HepG2 (cell line): ENCODE data around the gene NYAP1. TPM values are rescaled to one million over a fixed set of nuclear protein-coding genes. Genes with fewer than 3 reads are reported as not detected.

Source experiments
- ATAC-seq: fragments of 200-7000 bp; cut with Tn5 transposase; 3 replicates; pipeline ENCODE4 v1.9.1; 2020; ENCODE audit warnings: mild to moderate bottlenecking, moderate library complexity
- Bru-seq: library from RNA; stranded (reverse); fragments of 400-500 nt; gene quantifications from one replicate; lab custom pipeline; 2021; lab: Mats Ljungman, UMichigan
- BruChase-seq, 2 experiments: library from RNA; stranded (reverse); fragments of 400-500 nt; gene quantifications; one replicate each; lab custom pipeline; 2021; lab: Mats Ljungman, UMichigan
- BruUV-seq: library from RNA; stranded (reverse); fragments of 400-500 nt; replicated peaks from 2 replicates; lab custom pipeline; 2021; lab: Mats Ljungman, UMichigan
- CTCF ChIA-PET: fragments of 300-600 bp; formaldehyde crosslinking; extraction: SDS; loops from one replicate; lab custom pipeline; 2021; ENCODE audit warnings: low total read pairs, inconsistent platforms, low intra/inter-chr PET ratio; lab: Yijun Ruan, JAX
- POLR2A ChIA-PET: fragments of 350-600 bp; sonication (Branson Sonifier 250); formaldehyde crosslinking; loops from one replicate; lab custom pipeline; 2020; ENCODE audit warnings: antibody characterized with exemption, inconsistent platforms; lab: Yijun Ruan, JAX
- DNase-seq: peaks from one replicate; pipeline ENCODE4 v3.0.0-alpha.2; 2015; ENCODE audit warnings: low spot score
- FAIRE-seq: peaks from 3 replicates; lab custom pipeline; 2011; peaks lifted over from hg19 to GRCh38; lab: Jason Lieb, UNC
- H2AFZ ChIP-seq: one replicate; pipeline ENCODE4 v1.6.1; 2011; ENCODE audit warnings: low read length, inconsistent platforms
- H3K27ac ChIP-seq: fragments of 300-600 bp; 3 replicates; pipeline ENCODE4 v1.8.0; 2011; ENCODE audit warnings: mixed run types, mild to moderate bottlenecking, mixed read lengths, low read length, inconsistent platforms; ENCODE audit not compliant: insufficient read depth; ENCODE audit errors: extremely low read length
- H3K27me3 ChIP-seq, 2 experiments: fragments of 200-600 bp in 1 of 2; 2 replicates in 1 of 2; 3 replicates in 1 of 2; pipeline versions ENCODE4 v1.6.0 to v1.8.0; 2011; ENCODE audit warnings: low read length in 2 of 2, mild to moderate bottlenecking in 2 of 2, moderate library complexity in 2 of 2, inconsistent platforms in 1 of 2; ENCODE audit not compliant: insufficient read depth in 2 of 2, control insufficient read depth in 1 of 2
- H3K36me3 ChIP-seq, 2 experiments: fragments of 200-600 bp in 1 of 2; replicated peaks in 1 of 2; 2 replicates in 1 of 2; 3 replicates in 1 of 2; pipeline versions ENCODE4 v1.5.1 to v1.8.0; 2011; ENCODE audit warnings: low read length in 2 of 2, inconsistent platforms in 1 of 2; ENCODE audit not compliant: insufficient read depth in 2 of 2, control insufficient read depth in 1 of 2
- H3K4me1 ChIP-seq: 2 replicates; pipeline ENCODE4 v1.5.1; 2012; ENCODE audit warnings: low read length, inconsistent platforms; ENCODE audit not compliant: insufficient read depth
- H3K4me2 ChIP-seq: 2 replicates; pipeline ENCODE4 v1.6.0; 2011; ENCODE audit warnings: low read depth, low read length, inconsistent platforms
- H3K4me3 ChIP-seq, 3 experiments: fragments of 200-600 bp in 1 of 3; sonication (generic), shearing (Covaris generic) in 1 of 3; replicated peaks in 1 of 3; 2 replicates each; pipeline ENCODE4 v1.5.1; 2011 to 2016; ENCODE audit warnings: low read length in 3 of 3, inconsistent platforms in 2 of 3, low read depth in 2 of 3, mild to moderate bottlenecking in 2 of 3, control low read depth in 1 of 3, mixed read lengths in 1 of 3; ENCODE audit not compliant: insufficient read depth in 1 of 3
- H3K79me2 ChIP-seq: one replicate; pipeline ENCODE4 v1.6.1; 2011; ENCODE audit warnings: low read length, inconsistent platforms; ENCODE audit not compliant: insufficient read depth
- H3K9ac ChIP-seq: 2 replicates; pipeline ENCODE4 v1.6.0; 2011; ENCODE audit warnings: mild to moderate bottlenecking, low read depth, low read length, inconsistent platforms; ENCODE audit not compliant: insufficient read depth
- H3K9me3 ChIP-seq: 2 replicates; pipeline ENCODE4 v1.5.1; 2012; ENCODE audit warnings: mild to moderate bottlenecking, low read length
- H4K20me1 ChIP-seq: 2 replicates; pipeline ENCODE4 v1.6.0; 2011; ENCODE audit warnings: inconsistent platforms, mild to moderate bottlenecking, low read length, moderate library complexity; ENCODE audit not compliant: insufficient read depth
- ARNTL ChIP-seq: sonication (generic); formaldehyde crosslinking; IDR thresholded peaks from 2 replicates; pipeline ENCODE4 v1.4.0; 2020; ENCODE audit warnings: mild to moderate bottlenecking, missing genetic modification reagents
- HNRNPK ChIP-seq: fragments of 200-400 bp; formaldehyde crosslinking; IDR thresholded peaks from 2 replicates; pipeline ENCODE4 v1.6.1; 2018; ENCODE audit warnings: low read length, low read depth, moderate library complexity, mild to moderate bottlenecking; ENCODE audit not compliant: poor library complexity, severe bottlenecking
- MAFK ChIP-seq, 2 experiments: IDR thresholded peaks in 1 of 2; conservative IDR thresholded peaks in 1 of 2; 2 replicates each; pipeline ENCODE4 v1.6.1; 2011; ENCODE audit warnings: improper control_type of control experiment in 2 of 2, low read length in 2 of 2
- PCBP1 ChIP-seq: fragments of 200-400 bp; formaldehyde crosslinking; IDR thresholded peaks from 2 replicates; pipeline ENCODE4 v1.6.1; 2017; ENCODE audit warnings: mild to moderate bottlenecking, low read depth, low read length, borderline replicate concordance
- ZBTB7B ChIP-seq: sonication (generic); formaldehyde crosslinking; IDR thresholded peaks from 2 replicates; pipeline ENCODE4 v1.4.0; 2020; ENCODE audit warnings: missing genetic modification reagents
- ZNF138 ChIP-seq: sonication (generic); formaldehyde crosslinking; IDR thresholded peaks from 2 replicates; pipeline ENCODE4 v1.5.0; 2020; ENCODE audit warnings: mild to moderate bottlenecking, low read depth, missing genetic modification reagents
- ZNF331 ChIP-seq: sonication (generic); formaldehyde crosslinking; IDR thresholded peaks from 2 replicates; pipeline ENCODE4 v1.4.0; 2020; ENCODE audit warnings: missing genetic modification reagents
- ZNF746 ChIP-seq: sonication (generic); formaldehyde crosslinking; IDR thresholded peaks from 2 replicates; pipeline ENCODE4 v1.8.0; 2022; ENCODE audit warnings: mild to moderate bottlenecking, missing genetic modification reagents
- ZNF781 ChIP-seq: sonication (generic); formaldehyde crosslinking; IDR thresholded peaks from 2 replicates; pipeline ENCODE4 v1.5.1; 2020; ENCODE audit warnings: borderline replicate concordance, mild to moderate bottlenecking, missing genetic modification reagents; ENCODE audit errors: not compliant biosample characterization
- WGBS: methylation state at CpG from one replicate; pipeline ENCODE4 v1.1.6; 2017; ENCODE audit warnings: low lambda C conversion rate; 5-methylcytosine and 5-hydroxymethylcytosine counted together
- in situ Hi-C: cut with HindIII; loops from 2 replicates; pipeline ENCODE4 v1.10.0; 2017; ENCODE audit warnings: low pct_unique_long_range_greater_than_20kb; ENCODE audit not compliant: extremely low pct_ligation_motif_present
- intact Hi-C: fragments of 100-400 bp; cut with micrococcal nuclease; formaldehyde crosslinking; loops from one replicate; pipeline ENCODE4 v1.10.0; 2022; ENCODE audit not compliant: unreplicated experiment
- long read RNA-seq, 2 experiments: library from RNA in 1 of 2; library from polyadenylated mRNA in 1 of 2; stranded (forward) in 1 of 2; unstranded in 1 of 2; transcript quantifications; one replicate each; pipeline ENCODE4 v2.0.0, GENCODE V29; 2019 to 2022
- polyA minus RNA-seq, 3 experiments: library from RNA; depleted of rRNA, polyadenylated mRNA; stranded (reverse); fragments of >200 nt; gene quantifications; 2 replicates each; pipeline ENCODE4 v1.2.3, GENCODE V29; 2011; ENCODE audit warnings: low replicate concordance in 1 of 3
- polyA plus RNA-seq, 8 experiments: library from polyadenylated mRNA; depleted of rRNA in 3 of 8; stranded (reverse) in 7 of 8; unstranded in 1 of 8; fragments of >200 nt; fragmentation: Illumina TruSeq in 4 of 8; extraction: Trizol in 4 of 8; gene quantifications; 2 replicates each; pipeline versions ENCODE4 v1.2.1 to v1.2.3, GENCODE V29; 2011 to 2016; ENCODE audit warnings: low read depth in 4 of 8, missing spikeins in 1 of 8, mixed read lengths in 1 of 8; ENCODE audit not compliant: insufficient read depth in 1 of 8
- total RNA-seq, 5 experiments: library from RNA; depleted of rRNA; stranded (reverse); fragments of >200 nt; fragmentation: Illumina TruSeq; extraction: Trizol; gene quantifications; 2 replicates each; pipeline ENCODE4 v1.2.3, GENCODE V29; 2016; ENCODE audit warnings: low read depth in 1 of 5
- TF ChIP-seq, protein P1 (sequence below): sonication (generic); formaldehyde crosslinking; IDR thresholded peaks from 2 replicates; pipeline ENCODE4 v1.8.0; 2022; ENCODE audit warnings: low read depth, missing genetic modification reagents
- TF ChIP-seq, protein P2 (sequence below): sonication (generic); formaldehyde crosslinking; IDR thresholded peaks from 2 replicates; pipeline ENCODE4 v1.4.0; 2020; ENCODE audit warnings: missing genetic modification reagents
- TF ChIP-seq, protein P3 (sequence below): IDR thresholded peaks from 2 replicates; pipeline ENCODE4 v1.6.1; 2016; ENCODE audit warnings: control low read depth

Gene NYAP1
- total RNA-seq (2016; rRNA removed; fragmentation: Illumina TruSeq; extraction: Trizol) = 0.15 TPM in 2 replicates
- total RNA-seq (2016; cell fraction: cytosol; rRNA removed; fragmentation: Illumina TruSeq; extraction: Trizol; ENCODE audit: low read depth) = not detected in 2 replicates
- total RNA-seq (2016; cell fraction: insoluble cytoplasmic fraction; rRNA removed; fragmentation: Illumina TruSeq; extraction: Trizol) = 0.09 and 0.26 TPM in 2 replicates
- 0.55 TPM in 1 of 2 replicates, not detected in the other for total RNA-seq (2016; cell fraction: membrane; rRNA removed; fragmentation: Illumina TruSeq; extraction: Trizol)
- 0.09 and 0.22 TPM in 2 replicates for total RNA-seq (2016; cell fraction: nucleus; rRNA removed; fragmentation: Illumina TruSeq; extraction: Trizol)
- polyA plus RNA-seq (2011; rRNA removed) = 0.46 and 0.76 TPM in 2 replicates
- polyA plus RNA-seq (2011; cell fraction: cytosol; rRNA removed) = 0.44 and 0.70 TPM in 2 replicates
- 2.4 and 2.9 TPM in 2 replicates for polyA plus RNA-seq (2011; cell fraction: nucleus; rRNA removed)
- polyA plus RNA-seq (2012) = 0.60 and 0.88 TPM in 2 replicates
- 0.07 and 0.09 TPM in 2 replicates for polyA plus RNA-seq (2016; cell fraction: cytosol; fragmentation: Illumina TruSeq; extraction: Trizol; ENCODE audit: low read depth)
- 0.08 TPM in 1 of 2 replicates, not detected in the other for polyA plus RNA-seq (2016; cell fraction: insoluble cytoplasmic fraction; fragmentation: Illumina TruSeq; extraction: Trizol; ENCODE audit: low read depth)
- 0.07 TPM in 1 of 2 replicates, not detected in the other for polyA plus RNA-seq (2016; cell fraction: membrane; fragmentation: Illumina TruSeq; extraction: Trizol; ENCODE audit: low read depth)
- 0.77 and 0.83 TPM in 2 replicates for polyA plus RNA-seq (2016; cell fraction: nucleus; fragmentation: Illumina TruSeq; extraction: Trizol; ENCODE audit: insufficient read depth, low read depth)
- 0.62 TPM in 1 of 2 replicates, not detected in the other for polyA minus RNA-seq (2011; rRNA and poly(A)+ RNA removed; ENCODE audit: low replicate concordance)
- 0.53 and 0.99 TPM in 2 replicates for polyA minus RNA-seq (2011; cell fraction: cytosol; rRNA and poly(A)+ RNA removed)
- polyA minus RNA-seq (2011; cell fraction: nucleus; rRNA and poly(A)+ RNA removed) = 0.62 and 0.64 TPM in 2 replicates
- Bru-seq, nascent RNA = percentile 16 among the genes with signal in this experiment
- BruChase-seq, experiment 1, labeled RNA remaining after a 6-hour chase = percentile 21 among the genes with signal in this experiment
- not detected for BruChase-seq, experiment 2, labeled RNA remaining after a 2-hour chase
- long read RNA-seq, experiment 1 = 0 reads
- long read RNA-seq, experiment 2 = 0 reads

DNA sequence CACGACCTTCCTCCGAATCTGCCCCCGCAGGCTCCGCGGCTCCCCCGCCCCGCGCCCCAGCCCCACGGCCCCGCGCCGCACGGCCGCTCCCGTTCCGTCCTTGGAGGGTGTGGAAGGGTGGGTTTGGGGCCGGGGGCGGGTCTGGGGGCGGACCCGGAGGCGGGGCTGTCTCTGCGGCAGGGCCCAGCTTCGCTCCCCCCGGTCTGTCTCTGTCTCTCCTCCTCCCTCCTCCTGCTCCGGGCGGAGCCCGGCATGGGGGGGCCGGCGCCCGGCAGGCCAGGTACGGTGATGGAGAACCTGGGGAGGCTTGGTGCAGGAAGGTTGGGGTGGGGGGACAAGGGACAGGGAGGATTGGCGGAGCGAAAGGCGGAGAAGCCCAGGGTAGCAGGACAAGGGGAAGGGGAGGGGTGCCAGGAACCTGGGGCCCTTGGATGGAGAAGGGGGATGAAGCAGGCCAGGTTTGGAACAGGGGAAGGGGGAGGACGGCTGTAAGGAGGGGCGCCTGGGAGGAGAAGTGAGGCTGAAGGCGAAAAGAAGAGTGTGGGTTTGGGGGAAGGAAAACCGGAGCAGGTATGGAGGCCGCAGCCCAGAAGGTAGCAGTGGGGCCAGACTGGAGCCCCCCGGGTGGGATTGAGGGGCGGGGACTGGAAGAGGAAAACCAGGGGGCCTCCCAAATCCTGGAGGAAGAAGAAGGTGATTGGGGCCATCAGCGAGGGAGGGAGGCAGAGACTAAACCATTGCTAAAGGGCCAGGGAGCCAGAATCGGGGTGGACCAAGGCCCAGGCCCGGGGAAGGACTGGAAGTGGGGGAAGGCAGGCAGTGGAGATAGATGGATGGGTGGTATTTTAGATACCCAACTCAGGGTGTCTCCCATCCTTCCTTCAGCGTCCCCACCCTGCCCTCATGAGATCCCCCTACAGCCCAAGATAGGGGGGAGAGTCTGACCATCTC, at the start of gene NYAP1:
Gene NYAP1, plus strand, starts transcription at position 206 of the 951 bp plus-strand sequence. CDS start 1,385 bp downstream, outside the sequence.
- FAIRE-seq (no peak), ATAC-seq (peak; percentile 13), DNase-seq (no peak)
- H3K4me2 ChIP-seq = peak within 1 kb of the TSS; percentile 80
- peaks cover 61% of the 10 kb centered on the region for H3K4me1 ChIP-seq
- no peaks in the 10 kb centered on the region for H3K36me3 ChIP-seq
- in situ Hi-C loops (no loop called here), intact Hi-C loops (loop anchor here (1.0 to 5.0 kb wide), 2 partner anchors 15 to 698 kb away; partner anchors contain the start of gene NAT16)
- CTCF ChIA-PET = interaction anchor here (0.8 to 3.3 kb wide), 5 partner anchors 10 to 85 kb away, joined by 3 to 32 read pairs (median 8); no protein-coding TSS in a partner anchor
- WGBS = 18% methylated on average over 28 of the region's 45 CpGs
- H3K4me3 ChIP-seq = peak within 1 kb of the TSS; percentile 46 to 79 (median 65)
- peaks cover 2 to 44% of the 10 kb centered on the region in 2 experiments; a peak in 3 of 5 replicates for H3K27me3 ChIP-seq
- POLR2A ChIA-PET = no interaction called here
- no TSS peak for BruUV-seq
- no peak within 1 kb of the TSS for H2AFZ ChIP-seq
- H3K9ac ChIP-seq = peak within 1 kb of the TSS; percentile 15; the same call in 1 of the 2 replicates
- no peaks in the 10 kb centered on the region for H3K9me3 ChIP-seq
- H4K20me1 ChIP-seq = no peaks in the 10 kb centered on the region
- no peaks in the 10 kb centered on the region for H3K79me2 ChIP-seq
- H3K27ac ChIP-seq = no peak within 1 kb of the TSS
- TF ChIP-seq ZNF138 (CRISPR knock-in tag) = no peak
- TF ChIP-seq, protein P1, sequence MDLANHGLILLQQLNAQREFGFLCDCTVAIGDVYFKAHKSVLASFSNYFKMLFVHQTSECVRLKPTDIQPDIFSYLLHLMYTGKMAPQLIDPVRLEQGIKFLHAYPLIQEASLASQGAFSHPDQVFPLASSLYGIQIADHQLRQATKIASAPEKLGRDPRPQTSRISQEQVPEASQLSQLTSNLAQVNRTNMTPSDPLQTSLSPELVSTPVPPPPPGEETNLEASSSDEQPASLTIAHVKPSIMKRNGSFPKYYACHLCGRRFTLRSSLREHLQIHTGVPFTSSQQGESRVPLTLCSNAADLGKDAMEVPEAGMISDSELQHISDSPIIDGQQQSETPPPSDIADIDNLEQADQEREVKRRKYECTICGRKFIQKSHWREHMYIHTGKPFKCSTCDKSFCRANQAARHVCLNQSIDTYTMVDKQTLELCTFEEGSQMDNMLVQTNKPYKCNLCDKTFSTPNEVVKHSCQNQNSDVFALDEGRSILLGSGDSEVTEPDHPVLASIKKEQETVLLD (CRISPR knock-in tag) = 0 out of 2 replicates have a peak, but pooled peaks have one; percentile 3
- no peak for TF ChIP-seq ZNF746 (CRISPR knock-in tag)
- no peak for TF ChIP-seq ARNTL (CRISPR knock-in tag)
- peak; percentile 66; the same call in 1 of the 2 replicates for TF ChIP-seq PCBP1
- TF ChIP-seq MAFK (conservative IDR thresholded peaks at IDR 0.05 in 1 of 2, IDR thresholded peaks at IDR 0.05 in 1 of 2; ENCODE audit: low read length in 2 of 2) = no peak
- TF ChIP-seq ZBTB7B = no peak
- peak; percentile 73 for TF ChIP-seq HNRNPK
- no peak for TF ChIP-seq ZNF781 (CRISPR knock-in tag)
- TF ChIP-seq, protein P2, sequence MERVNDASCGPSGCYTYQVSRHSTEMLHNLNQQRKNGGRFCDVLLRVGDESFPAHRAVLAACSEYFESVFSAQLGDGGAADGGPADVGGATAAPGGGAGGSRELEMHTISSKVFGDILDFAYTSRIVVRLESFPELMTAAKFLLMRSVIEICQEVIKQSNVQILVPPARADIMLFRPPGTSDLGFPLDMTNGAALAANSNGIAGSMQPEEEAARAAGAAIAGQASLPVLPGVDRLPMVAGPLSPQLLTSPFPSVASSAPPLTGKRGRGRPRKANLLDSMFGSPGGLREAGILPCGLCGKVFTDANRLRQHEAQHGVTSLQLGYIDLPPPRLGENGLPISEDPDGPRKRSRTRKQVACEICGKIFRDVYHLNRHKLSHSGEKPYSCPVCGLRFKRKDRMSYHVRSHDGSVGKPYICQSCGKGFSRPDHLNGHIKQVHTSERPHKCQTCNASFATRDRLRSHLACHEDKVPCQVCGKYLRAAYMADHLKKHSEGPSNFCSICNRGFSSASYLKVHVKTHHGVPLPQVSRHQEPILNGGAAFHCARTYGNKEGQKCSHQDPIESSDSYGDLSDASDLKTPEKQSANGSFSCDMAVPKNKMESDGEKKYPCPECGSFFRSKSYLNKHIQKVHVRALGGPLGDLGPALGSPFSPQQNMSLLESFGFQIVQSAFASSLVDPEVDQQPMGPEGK (CRISPR knock-in tag) = peak; percentile 51; the same call in 1 of the 2 replicates
- TF ChIP-seq ZNF331 (CRISPR knock-in tag) = no peak
- TF ChIP-seq, protein P3, sequence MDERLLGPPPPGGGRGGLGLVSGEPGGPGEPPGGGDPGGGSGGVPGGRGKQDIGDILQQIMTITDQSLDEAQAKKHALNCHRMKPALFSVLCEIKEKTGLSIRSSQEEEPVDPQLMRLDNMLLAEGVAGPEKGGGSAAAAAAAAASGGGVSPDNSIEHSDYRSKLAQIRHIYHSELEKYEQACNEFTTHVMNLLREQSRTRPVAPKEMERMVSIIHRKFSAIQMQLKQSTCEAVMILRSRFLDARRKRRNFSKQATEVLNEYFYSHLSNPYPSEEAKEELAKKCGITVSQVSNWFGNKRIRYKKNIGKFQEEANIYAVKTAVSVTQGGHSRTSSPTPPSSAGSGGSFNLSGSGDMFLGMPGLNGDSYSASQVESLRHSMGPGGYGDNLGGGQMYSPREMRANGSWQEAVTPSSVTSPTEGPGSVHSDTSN = no peak
